Epithelial cell of proximal tubule (primary cell): Measurements from ENCODE around the gene RTN4RL1. TPM values are rescaled to one million over a fixed set of nuclear protein-coding genes. Genes with fewer than 3 reads are reported as not detected.

Experiments
- DNase-seq: peaks from one replicate; pipeline ENCODE4 v3.0.0-alpha.2; 2011; ENCODE audit warnings: low read depth
- H3K4me3 ChIP-seq: 2 replicates; pipeline ENCODE4 v1.5.1; 2011; ENCODE audit warnings: low read depth, mild to moderate bottlenecking, low read length
- total RNA-seq: library from RNA; depleted of rRNA; stranded (reverse); fragments of >200 nt; gene quantifications from 2 replicates; pipeline ENCODE4 v1.2.3, GENCODE V29; 2015
- TF ChIP-seq, protein P1 (sequence below): conservative IDR thresholded peaks from 2 replicates; pipeline ENCODE4 v1.5.1; 2012; ENCODE audit warnings: low read depth, mild to moderate bottlenecking, low read length

The RTN4RL1 gene
- total RNA-seq, 1 donor from 2014 or later = not detected

DNA sequence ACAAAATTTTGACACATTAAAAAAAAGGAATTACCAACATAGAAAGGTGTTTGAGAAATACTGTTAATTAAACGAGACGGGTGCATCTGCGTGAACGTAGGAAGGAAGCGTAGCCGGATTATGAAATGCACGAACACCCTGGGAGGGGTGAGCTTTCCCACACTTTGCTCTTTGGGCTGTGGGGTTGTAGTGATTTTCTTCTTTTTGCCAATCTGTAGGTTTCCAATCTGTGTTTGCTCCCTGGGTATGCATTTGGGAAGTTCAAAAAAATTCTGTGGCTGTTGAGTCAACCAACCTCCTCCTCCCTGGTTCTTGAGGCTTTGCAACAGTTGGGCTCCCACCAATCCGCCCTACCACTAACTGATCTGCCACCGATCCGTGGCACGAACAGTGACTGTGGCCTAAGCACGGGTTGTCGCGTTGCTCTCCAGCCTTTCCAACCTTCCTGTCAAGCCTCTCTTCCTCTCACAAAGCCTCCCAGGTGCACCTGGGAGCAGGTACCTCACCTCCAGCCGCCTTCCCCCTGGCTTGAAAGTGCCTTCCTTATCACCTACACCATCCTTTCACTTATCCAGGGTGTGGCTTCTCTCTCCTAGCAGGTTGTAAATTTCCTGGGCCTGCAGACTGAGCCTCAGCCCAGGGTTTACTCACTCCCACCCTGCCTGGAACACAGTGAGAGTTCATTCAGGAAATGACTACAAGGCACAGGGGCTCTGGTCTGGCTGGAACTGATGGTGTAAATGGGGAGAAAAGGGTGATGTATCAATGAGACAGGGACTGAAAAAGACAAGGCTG lies 16.6 kb downstream of the RTN4RL1 start:
- TF ChIP-seq, protein P1, sequence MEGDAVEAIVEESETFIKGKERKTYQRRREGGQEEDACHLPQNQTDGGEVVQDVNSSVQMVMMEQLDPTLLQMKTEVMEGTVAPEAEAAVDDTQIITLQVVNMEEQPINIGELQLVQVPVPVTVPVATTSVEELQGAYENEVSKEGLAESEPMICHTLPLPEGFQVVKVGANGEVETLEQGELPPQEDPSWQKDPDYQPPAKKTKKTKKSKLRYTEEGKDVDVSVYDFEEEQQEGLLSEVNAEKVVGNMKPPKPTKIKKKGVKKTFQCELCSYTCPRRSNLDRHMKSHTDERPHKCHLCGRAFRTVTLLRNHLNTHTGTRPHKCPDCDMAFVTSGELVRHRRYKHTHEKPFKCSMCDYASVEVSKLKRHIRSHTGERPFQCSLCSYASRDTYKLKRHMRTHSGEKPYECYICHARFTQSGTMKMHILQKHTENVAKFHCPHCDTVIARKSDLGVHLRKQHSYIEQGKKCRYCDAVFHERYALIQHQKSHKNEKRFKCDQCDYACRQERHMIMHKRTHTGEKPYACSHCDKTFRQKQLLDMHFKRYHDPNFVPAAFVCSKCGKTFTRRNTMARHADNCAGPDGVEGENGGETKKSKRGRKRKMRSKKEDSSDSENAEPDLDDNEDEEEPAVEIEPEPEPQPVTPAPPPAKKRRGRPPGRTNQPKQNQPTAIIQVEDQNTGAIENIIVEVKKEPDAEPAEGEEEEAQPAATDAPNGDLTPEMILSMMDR = no peak
- no peak for DNase-seq
- no peak overlapping the region for H3K4me3 ChIP-seq

- TF ChIP-seq, protein P1 = no peak
- DNase-seq = no peak
- H3K4me3 ChIP-seq = no peak overlapping the region
Observed at GRCh38 chr17:2004435-2004952, 20.6 kb downstream of the RTN4RL1 start.

- H3K4me3 ChIP-seq = no peak overlapping the region
- no peak for DNase-seq
- TF ChIP-seq, protein P1 = no peak
Observed at GRCh38 chr17:2003525-2003924, 21.6 kb downstream of the RTN4RL1 start.

GRCh38 chr17:2002767-2003329 lies 22.3 kb downstream of the RTN4RL1 start:
- H3K4me3 ChIP-seq = no peak overlapping the region
- TF ChIP-seq, protein P1 = no peak
- no peak for DNase-seq

GRCh38 chr17:1999557-2000251 lies 25.4 kb downstream of the RTN4RL1 start:
- H3K4me3 ChIP-seq = no peak overlapping the region
- TF ChIP-seq, protein P1 = no peak
- DNase-seq = no peak

DNA sequence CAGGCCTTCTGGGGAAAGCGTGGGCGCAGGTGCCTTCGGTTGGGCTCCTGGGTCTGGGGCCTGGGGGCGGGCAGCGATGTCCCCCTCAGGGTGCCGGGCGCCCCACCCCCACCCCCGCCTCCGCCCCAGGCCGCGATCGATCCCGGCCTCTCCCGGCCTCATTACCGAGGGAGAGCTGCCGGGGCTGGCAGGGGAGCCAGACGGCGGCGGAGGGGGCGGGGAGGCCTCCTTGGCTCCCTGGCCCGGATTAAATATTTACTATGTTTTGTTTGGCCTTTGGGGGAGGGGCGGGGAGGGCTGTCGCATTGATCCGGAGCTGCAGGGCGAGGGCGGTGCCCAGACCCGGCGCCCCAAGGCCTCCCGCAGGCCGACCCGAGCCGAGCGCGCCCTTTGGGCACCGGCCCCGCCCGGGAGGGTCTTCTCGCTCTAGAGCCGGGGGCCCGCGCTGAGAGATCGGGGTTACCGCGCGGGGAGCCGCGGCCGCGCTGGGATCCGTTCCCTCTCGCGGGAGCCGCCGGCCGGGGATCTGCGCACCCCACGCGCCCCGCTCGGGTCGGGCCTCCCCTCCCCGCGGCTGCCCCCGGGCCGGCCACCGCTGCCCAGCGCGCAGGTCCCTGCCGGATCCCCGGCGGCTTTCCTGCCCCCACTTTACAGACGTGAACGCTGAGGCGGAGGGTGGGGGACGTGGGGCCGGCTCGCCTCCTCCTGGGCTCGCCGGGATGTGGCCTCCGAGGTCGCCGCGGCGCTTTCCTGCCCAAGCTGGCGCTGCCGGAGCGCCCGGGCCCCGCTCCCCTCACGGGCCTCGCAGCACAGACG lies 27.0 kb downstream of the RTN4RL1 start:
- TF ChIP-seq, protein P1 = no peak
- peak overlapping the region; percentile 51 for H3K4me3 ChIP-seq
- DNase-seq = no peak
